OCI-LY3 (cell line): ENCODE measurements around the gene TMEM37.

ENCODE experiments used
- H2AFZ ChIP-seq: fragments of 200-600, 300-600 bp; shearing (Covaris generic); 2 replicates; pipeline ENCODE4 v1.6.0; 2014; ENCODE audit warnings: antibody characterized with exemption, low read depth, low read length
- H3K27ac ChIP-seq: fragments of 200-600, 300-600 bp; sonication (generic); 2 replicates; pipeline ENCODE4 v1.5.1; 2014; ENCODE audit warnings: mild to moderate bottlenecking, low read length, moderate library complexity, mixed read lengths
- H3K27me3 ChIP-seq: fragments of 200-600, 300-600 bp; sonication (generic); 2 replicates; pipeline ENCODE4 v1.6.1; 2014; ENCODE audit warnings: low read depth, low read length, mixed read lengths
- H3K36me3 ChIP-seq: fragments of 200-600, 300-600 bp; sonication (generic); replicated peaks from 2 replicates; pipeline ENCODE3; 2014; ENCODE audit warnings: low read depth, low read length, mixed read lengths
- H3K4me1 ChIP-seq: fragments of 300-600, 200-600 bp; sonication (generic); 2 replicates; pipeline ENCODE4 v1.6.1; 2014; ENCODE audit warnings: low read length, mixed read lengths
- H3K4me2 ChIP-seq: fragments of 200-600, 300-600 bp; sonication (generic); 2 replicates; pipeline ENCODE4 v1.6.1; 2014; ENCODE audit warnings: low read length, mixed read lengths
- H3K4me3 ChIP-seq: fragments of 300-600, 200-600 bp; sonication (generic); 2 replicates; pipeline ENCODE4 v1.5.1; 2014; ENCODE audit warnings: antibody characterized with exemption, mild to moderate bottlenecking, low read length, moderate library complexity
- H3K79me2 ChIP-seq: fragments of 300-600, 200-600 bp; shearing (Covaris generic); 2 replicates; pipeline ENCODE4 v1.6.1; 2014; ENCODE audit warnings: mild to moderate bottlenecking, low read length, mixed read lengths
- H3K9ac ChIP-seq: fragments of 300-600, 200-600 bp; shearing (Covaris generic); 2 replicates; pipeline ENCODE4 v1.6.0; 2014; ENCODE audit warnings: mild to moderate bottlenecking, low read length, moderate library complexity
- H3K9me3 ChIP-seq: fragments of 200-600, 300-600 bp; shearing (Covaris generic); 2 replicates; pipeline ENCODE4 v1.6.1; 2014; ENCODE audit warnings: low read length, mixed read lengths; ENCODE audit not compliant: insufficient read depth
- H4K20me1 ChIP-seq: fragments of 200-600, 300-600 bp; sonication (generic); 2 replicates; pipeline ENCODE4 v1.6.1; 2016; ENCODE audit warnings: low read length, mixed read lengths; ENCODE audit not compliant: insufficient read depth
- EZH2phosphoT487 ChIP-seq: fragments of 200-600 bp; shearing (Covaris generic); IDR thresholded peaks from 2 replicates; pipeline ENCODE4 v1.6.1; 2018; ENCODE audit warnings: antibody characterized with exemption, mixed run types, low read depth
- TF ChIP-seq, protein P1 (sequence below): fragments of 200-600, 300-600 bp; sonication (generic); IDR thresholded peaks from 2 replicates; pipeline ENCODE4 v1.5.1; 2014; ENCODE audit warnings: antibody characterized with exemption, low read length, low read depth

TMEM37 gene

DNA sequence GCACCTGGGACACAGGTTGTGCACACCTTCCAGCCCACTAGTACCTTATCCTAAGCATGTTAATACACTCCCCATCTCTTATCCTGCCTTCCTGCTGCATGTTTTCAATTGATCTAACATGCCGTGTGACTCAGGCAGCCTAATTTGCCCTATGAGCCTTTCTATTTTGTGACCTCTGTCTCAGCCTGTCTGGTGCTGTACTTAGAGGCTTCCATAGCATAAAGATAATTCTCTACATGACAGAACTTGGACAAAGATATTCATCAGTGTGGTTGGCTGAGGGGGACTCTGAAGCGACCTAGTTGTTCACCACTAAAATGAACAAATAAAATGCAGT lies 8.6 kb upstream of the TMEM37 start:
- Histone ChIP-seq H4K20me1 (no peaks in the 10 kb centered on the region), H3K27ac (no peak overlapping the region), H2AFZ (no peak overlapping the region), H3K36me3 (no peaks in the 10 kb centered on the region), H3K9me3 (no peaks in the 10 kb centered on the region), H3K27me3 (peaks cover 73% of the 10 kb centered on the region), H3K9ac (no peak overlapping the region), H3K4me2 (no peak overlapping the region), H3K4me1 (peaks cover 4% of the 10 kb centered on the region; the same call in 1 of the 2 replicates), H3K4me3 (no peak overlapping the region), H3K79me2 (no peaks in the 10 kb centered on the region)
- TF ChIP-seq, protein P1, sequence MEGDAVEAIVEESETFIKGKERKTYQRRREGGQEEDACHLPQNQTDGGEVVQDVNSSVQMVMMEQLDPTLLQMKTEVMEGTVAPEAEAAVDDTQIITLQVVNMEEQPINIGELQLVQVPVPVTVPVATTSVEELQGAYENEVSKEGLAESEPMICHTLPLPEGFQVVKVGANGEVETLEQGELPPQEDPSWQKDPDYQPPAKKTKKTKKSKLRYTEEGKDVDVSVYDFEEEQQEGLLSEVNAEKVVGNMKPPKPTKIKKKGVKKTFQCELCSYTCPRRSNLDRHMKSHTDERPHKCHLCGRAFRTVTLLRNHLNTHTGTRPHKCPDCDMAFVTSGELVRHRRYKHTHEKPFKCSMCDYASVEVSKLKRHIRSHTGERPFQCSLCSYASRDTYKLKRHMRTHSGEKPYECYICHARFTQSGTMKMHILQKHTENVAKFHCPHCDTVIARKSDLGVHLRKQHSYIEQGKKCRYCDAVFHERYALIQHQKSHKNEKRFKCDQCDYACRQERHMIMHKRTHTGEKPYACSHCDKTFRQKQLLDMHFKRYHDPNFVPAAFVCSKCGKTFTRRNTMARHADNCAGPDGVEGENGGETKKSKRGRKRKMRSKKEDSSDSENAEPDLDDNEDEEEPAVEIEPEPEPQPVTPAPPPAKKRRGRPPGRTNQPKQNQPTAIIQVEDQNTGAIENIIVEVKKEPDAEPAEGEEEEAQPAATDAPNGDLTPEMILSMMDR, result no peak

DNA sequence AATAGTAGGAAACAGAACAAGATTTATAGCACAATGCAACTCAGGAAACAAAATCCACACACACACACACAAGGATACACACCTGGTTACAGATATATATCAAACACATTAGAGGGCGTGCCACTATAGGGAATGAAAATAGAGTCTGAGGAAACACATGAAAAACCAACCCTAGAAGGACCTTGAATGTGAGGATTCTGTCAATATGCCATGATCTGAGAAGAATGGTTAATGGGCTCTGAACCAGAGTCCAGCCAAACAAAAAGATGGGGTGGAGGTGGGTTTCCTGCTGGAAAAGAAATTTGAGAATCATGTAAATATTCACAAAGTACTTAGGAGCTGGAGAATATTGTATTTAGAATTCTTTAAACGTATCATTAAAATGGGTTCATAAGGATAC lies 7.8 kb upstream of the TMEM37 start:
- Histone ChIP-seq H3K9ac (no peak overlapping the region), H4K20me1 (no peaks in the 10 kb centered on the region), H3K79me2 (no peaks in the 10 kb centered on the region), H3K9me3 (no peaks in the 10 kb centered on the region), H3K36me3 (no peaks in the 10 kb centered on the region), H2AFZ (no peak overlapping the region), H3K4me2 (no peak overlapping the region), H3K27me3 (peaks cover 76% of the 10 kb centered on the region), H3K4me1 (peaks cover 4% of the 10 kb centered on the region; the same call in 1 of the 2 replicates), H3K4me3 (no peak overlapping the region), H3K27ac (no peak overlapping the region)
- TF ChIP-seq, protein P1, result no peak
- TF ChIP-seq EZH2phosphoT487, result no peak

DNA sequence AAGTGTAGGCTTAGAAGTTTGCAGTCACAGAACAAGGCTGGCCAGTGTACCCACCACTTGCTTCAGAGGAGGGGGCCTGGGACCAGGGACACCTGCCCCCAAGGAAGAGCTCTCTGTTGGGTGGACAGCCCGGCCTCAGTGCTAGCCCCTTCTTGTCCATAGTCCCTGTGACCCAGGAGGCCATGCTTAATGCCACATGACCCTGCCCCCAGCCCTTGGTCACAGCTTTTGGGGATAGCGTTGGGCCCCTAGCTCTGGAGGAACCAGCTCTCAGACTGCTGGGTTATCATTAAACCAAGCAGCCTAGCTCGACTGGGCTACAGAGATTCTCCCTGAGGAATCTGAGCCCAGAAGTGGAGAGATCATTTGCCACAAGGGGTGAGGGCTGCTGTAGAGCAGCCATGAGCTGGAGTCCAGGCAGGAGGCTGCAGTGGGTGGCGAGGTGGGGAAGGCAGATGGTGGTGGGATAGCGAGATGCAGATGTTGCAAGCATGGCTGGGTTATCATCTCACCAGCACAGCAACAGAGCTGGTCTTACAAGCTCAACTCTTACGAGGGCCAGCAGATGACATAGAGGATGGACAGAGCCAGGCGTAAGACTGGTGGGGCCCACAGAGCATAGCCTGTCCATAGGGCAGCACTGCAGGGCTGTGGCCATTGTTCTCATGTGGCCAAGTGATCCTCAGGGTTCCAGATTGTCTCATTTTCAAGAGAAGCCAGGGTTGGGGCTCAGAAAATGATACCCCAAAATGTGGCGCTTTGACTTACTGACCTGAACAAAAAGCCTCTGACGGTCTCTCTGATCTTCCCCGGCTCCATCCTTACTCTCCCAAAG lies 7.2 kb upstream of the TMEM37 start:
- TF ChIP-seq EZH2phosphoT487, result no peak
- TF ChIP-seq, protein P1, result no peak
- no peak overlapping the region for H3K4me3 ChIP-seq
- no peak overlapping the region for H3K27ac ChIP-seq
- peaks cover 83% of the 10 kb centered on the region for H3K27me3 ChIP-seq
- peaks cover 4% of the 10 kb centered on the region; the same call in 1 of the 2 replicates for H3K4me1 ChIP-seq
- no peaks in the 10 kb centered on the region for H4K20me1 ChIP-seq
- no peaks in the 10 kb centered on the region for H3K79me2 ChIP-seq
- H3K9ac ChIP-seq, result no peak overlapping the region
- H3K4me2 ChIP-seq, result no peak overlapping the region
- H3K9me3 ChIP-seq, result no peaks in the 10 kb centered on the region
- H3K36me3 ChIP-seq, result no peaks in the 10 kb centered on the region
- H2AFZ ChIP-seq, result no peak overlapping the region

DNA sequence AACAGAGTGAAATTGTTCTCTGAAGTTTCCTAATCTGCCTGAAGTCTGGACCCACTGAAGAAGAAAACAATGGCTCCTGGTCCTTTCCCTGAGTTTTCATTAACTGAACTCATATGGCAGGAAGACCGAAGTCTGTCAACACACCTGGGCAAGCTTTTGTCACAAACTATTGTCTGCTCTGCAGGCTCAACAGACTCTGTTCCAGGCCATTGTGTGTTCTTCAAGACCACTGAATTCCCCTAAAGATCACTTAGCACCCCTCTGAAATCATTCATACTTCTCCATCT lies 6.6 kb upstream of the TMEM37 start:
- Histone ChIP-seq H3K9me3 (no peaks in the 10 kb centered on the region), H3K9ac (no peak overlapping the region), H4K20me1 (no peaks in the 10 kb centered on the region), H3K4me2 (no peak overlapping the region), H3K4me1 (peaks cover 9% of the 10 kb centered on the region), H3K27me3 (peaks cover 87% of the 10 kb centered on the region), H2AFZ (no peak overlapping the region), H3K79me2 (no peaks in the 10 kb centered on the region), H3K36me3 (no peaks in the 10 kb centered on the region), H3K27ac (no peak overlapping the region), H3K4me3 (no peak overlapping the region)
- TF ChIP-seq, protein P1, result no peak
- TF ChIP-seq EZH2phosphoT487, result no peak
